GM21723 (cell line): ENCODE results near the gene CLTA.
A peak's percentile ranks its signal among the peaks of the same experiment; 100 is the strongest.

Source experiments
- ATAC-seq: cut with Tn5 transposase; IDR thresholded peaks from one replicate; pipeline ENCODE4 v1.9.1; 2021; ENCODE audit warnings: mild to moderate bottlenecking, moderate library complexity; ENCODE audit not compliant: unreplicated experiment

CLTA gene

DNA sequence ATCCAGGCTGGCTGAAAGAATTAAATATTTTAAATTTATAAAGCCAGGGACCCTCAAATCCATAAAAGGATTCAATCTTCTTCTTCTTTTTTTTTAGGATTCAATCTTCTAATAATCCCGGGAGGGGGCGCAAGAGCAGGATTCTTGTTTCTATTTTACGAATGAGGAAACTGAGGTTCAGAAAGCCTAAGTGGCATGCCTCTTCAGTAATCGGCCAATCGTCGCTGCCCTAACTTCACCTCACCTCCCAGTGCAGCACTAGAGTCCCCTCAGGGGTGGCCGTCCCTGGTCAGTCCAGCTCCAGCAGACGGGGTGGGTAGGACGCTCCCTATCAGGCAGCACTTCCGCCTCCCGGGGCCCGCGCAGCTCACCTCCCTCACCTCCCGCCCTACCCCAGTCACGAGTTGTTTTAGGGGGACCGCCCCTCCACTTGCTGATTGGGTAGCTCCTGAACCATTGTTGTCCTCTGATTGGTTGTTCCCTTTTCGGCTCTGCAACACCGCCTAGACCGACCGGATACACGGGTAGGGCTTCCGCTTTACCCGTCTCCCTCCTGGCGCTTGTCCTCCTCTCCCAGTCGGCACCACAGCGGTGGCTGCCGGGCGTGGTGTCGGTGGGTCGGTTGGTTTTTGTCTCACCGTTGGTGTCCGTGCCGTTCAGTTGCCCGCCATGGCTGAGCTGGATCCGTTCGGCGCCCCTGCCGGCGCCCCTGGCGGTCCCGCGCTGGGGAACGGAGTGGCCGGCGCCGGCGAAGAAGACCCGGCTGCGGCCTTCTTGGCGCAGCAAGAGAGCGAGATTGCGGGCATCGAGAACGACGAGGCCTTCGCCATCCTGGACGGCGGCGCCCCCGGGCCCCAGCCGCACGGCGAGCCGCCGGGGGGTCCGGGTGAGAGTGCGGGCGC is at the start of gene CLTA:
TSS of gene CLTA (plus strand) at position 534 of the 902 bp plus-strand sequence. CDS start at position 670, 136 bp downstream.
- ATAC-seq = peak; percentile 97

- no peak for ATAC-seq
These were observed 49.4 kb upstream of the CLTA start for GRCh38 chr9:36141288-36141687.

DNA sequence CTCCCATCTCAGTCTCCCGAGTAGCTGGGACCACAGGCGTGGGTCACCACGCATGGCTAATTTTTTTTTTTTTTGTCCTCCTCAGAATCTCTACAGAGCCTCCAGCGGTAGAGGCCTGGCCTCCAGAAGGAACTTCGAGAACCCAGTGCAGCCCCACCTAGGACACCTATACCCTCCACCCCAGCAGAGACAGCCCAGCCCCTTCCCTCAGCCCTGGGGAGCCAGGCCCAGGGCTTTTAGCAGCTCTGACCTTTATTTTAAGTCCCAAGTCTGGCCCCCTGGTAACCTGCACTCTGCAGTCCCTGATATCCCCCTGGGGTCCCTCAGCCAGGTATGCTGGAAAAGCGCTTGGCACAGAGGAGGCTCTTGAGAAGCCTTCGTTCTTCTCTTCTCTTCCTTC is 49.0 kb upstream of the CLTA start:
- no peak for ATAC-seq

GRCh38 chr9:36142510-36143244 is 48.0 kb upstream of the CLTA start:
- ATAC-seq = no peak

GRCh38 chr9:36143245-36143641 is 47.5 kb upstream of the CLTA start:
- no peak for ATAC-seq

GRCh38 chr9:36144309-36145232 is 46.1 kb upstream of the CLTA start:
- ATAC-seq = peak; percentile 39

GRCh38 chr9:36145970-36146369 is 44.8 kb upstream of the CLTA start:
- no peak for ATAC-seq

DNA sequence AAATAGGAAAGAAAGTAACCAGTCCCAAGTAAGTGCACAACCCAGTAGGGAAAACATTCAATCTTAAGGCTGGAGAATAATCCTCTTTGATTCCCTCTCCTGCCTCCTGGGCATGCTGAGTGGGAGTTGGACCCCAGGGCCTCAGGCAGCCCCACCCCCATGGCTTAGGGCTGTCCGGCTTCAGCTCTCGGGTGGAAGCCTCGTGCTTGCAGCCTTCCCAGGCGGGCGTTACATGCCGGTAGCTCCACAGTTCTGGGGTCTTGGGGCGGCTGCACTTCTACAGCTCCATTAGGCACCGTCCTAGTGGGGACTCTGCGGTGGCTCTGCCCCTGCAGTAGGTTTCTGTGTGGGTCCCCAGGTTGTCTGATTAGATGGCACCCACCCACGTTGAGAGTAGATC is 44.1 kb upstream of the CLTA start:
- ATAC-seq = no peak

- ATAC-seq = no peak
These were observed 43.1 kb upstream of the CLTA start for GRCh38 chr9:36147441-36148175.

DNA sequence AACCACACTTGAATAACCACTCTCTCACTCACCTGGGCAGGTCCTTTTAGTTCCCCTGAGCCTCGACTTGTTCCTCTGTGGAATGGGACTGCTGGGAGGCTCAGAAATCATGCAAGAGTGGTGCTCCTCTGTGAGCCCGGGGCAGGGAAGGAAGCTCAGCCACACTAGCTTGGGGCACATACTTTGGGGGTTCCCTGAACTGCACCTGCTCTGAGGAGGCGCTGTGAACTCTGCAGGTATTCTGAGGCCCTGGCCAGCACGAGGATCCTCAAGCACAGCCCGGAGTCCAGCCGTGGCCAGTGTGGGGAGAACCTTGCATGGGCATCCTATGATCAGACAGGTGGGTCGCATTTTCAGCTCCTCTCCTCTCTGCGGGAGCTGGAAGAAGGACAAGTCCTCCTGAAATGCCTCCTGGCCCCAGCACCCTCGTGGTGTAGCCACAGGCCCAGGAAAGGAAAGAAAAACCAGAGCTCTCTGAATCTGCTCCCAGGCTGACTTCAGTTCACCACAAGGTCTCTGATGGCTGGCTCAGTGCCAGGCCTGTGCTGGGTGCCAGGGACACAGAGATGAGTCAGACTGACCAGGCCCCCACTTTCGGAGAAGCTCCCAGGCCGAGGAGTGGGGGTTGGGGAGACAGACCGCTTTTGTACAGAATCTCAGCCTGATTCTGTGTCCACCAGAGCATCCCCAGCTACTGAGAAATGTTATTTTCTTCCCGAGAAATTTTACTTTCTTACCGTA is 42.2 kb upstream of the CLTA start:
- ATAC-seq = peak; percentile 38

DNA sequence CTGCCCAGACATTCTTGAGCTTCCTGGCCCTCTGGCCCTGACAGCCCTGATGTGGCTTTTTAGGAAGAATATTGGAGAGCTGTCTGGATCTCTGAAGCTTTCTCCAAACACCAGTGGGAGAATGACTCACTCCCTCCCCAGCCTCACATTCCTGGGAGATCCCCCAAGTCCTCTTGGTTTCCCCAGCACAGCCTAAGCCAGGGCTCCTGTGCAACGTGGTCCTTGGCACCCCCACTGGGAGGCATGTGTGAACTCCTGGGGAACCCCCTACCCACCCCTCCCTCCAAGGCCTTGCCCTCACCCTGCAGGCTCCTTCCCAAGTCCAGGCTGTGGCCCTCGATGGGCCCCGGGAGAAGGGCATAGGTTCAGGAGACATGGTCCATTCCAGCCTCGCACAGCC is 41.5 kb upstream of the CLTA start:
- ATAC-seq = no peak

GRCh38 chr9:36150574-36151315 is 40.0 kb upstream of the CLTA start:
- no peak for ATAC-seq

DNA sequence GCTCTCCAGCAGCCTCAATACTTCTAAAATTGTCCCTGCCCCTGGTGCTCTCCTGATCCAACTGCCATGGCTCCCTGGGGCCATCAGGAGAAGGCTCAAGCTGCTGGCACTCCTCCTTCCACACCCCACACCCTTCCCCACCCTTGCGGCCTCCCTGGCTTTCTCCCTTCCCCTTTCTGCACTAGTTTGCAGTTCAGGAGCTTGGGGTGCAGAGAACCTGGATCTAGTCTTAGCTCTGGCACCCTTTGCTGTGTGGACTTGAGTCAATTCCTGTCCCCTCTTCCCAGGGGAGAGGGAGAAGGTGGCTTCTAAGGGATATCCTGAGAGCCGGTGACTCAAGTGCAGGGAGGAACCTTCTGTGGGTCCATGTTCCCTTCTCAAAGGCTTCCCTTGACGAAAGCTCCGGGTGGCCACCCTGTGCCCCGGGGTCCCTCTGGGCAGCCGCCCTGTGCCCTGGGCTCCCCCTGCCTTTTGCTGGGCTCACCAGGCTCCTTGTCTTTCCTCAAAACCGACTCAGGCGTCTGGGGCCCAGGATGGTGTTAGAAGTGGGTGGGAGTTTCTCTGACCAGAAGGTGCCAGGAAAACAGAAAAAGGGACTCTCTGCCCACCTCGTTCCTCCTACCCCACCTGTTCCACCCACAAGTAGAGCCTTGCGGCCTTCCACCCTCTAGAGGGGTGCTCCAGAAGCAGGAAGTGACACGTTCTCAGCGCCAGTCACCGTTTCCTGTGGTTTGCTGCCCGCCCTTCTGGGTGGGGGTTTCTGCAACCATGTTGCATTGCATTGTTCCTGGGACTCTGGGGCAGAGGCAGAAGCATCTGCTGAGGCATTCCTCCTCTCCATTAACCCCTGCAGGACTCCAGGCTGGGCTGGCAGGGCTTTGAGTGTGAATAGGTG is 39.2 kb upstream of the CLTA start:
- peak; percentile 84 for ATAC-seq

DNA sequence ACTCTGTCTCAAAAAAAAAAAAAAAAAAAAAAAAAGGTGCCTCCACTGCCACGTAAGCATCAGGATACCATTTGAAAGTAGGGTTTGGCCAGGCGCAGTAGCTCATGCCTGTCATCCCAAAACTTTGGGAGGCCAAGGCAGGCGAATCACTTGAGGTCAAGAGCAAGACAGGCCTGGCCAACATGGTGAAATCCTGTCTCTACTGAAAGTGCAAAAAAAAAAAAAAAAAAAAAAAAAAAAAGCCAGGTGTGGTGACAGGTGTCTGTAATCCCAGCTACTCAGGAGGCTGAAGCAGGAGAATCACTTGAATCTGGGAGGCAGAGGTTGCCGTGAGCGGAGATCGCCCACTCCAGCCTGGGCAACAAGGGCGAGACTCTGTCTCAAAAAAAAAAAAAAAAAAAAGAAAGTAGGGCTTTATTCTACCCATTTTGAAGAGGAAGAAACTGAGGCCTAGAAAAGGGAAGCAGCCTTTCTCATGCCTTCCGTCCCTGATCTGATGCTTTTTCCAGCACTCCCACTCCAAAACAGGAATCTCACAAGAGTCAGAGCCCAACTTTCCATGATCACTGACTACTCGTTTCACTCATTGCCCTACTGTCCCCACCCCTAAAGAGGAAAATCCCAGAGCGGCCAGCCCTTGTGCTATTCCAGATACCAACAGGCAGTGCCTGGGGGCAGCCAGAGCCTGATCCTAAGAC is 37.8 kb upstream of the CLTA start:
- no peak for ATAC-seq

- no peak for ATAC-seq
These were observed 37.0 kb upstream of the CLTA start for GRCh38 chr9:36153746-36154145.

GRCh38 chr9:36154331-36154952 is 36.3 kb upstream of the CLTA start:
- no peak for ATAC-seq

DNA sequence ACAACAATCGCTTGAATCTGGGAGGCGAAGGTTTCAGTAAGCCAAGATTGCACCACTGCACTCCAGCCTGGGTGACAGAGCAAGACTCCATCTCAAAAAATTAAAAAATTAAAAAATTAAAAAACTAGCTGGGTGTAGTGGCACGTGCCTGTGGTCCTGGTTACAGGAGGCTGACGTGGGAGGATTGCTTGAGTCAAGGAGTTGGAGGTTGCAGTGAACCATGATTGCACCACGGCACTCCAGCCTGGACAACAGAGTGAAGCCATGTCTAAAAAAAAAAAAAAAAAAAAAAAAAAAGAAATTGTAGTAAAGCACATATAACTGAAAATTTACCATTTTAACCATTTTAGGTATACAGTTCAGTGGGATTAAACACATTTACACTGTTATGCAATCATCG is 34.6 kb upstream of the CLTA start:
- ATAC-seq = no peak
